Measurements from ENCODE around the gene SCGB1D4.

- TF ChIP-seq POLR2AphosphoS5 (IDR thresholded peaks at IDR 0.05; ENCODE audit: borderline replicate concordance, low read depth, low read length) (no peak), EZH2 (IDR thresholded peaks at IDR 0.05) (no peak), FOXP2 (optimal IDR thresholded peaks at IDR 0.05; ENCODE audit: control extremely low read depth, extremely low read length, insufficient read depth) (no peak)
Observed at GRCh38 chr11:62298975-62299374, at the start of gene SCGB1D4.
